Adrenal gland (tissue), 12 donors: ENCODE data around the gene RBBP7. TPM values are rescaled to one million over a fixed set of nuclear protein-coding genes. Genes with fewer than 3 reads are reported as not detected.

Source experiments
- DNase-seq, 7 donors: peaks; one replicate each; pipeline ENCODE4 v3.0.0-alpha.2; 2019 to 2020
- H3K27ac ChIP-seq, 5 donors: fragments of 200-600 bp; sonication (generic) in 4 of 5; 1 replicate in 3 of 5; 2 replicates in 2 of 5; pipeline versions ENCODE4 v1.5.1 to v1.8.0; 2016 to 2020; ENCODE audit warnings: mild to moderate bottlenecking in 1 of 5
- H3K27me3 ChIP-seq: fragments of 200-600 bp; 2 replicates; pipeline ENCODE4 v1.8.0; 2021
- H3K36me3 ChIP-seq, 2 donors: fragments of 200-600 bp; replicated peaks in 1 of 2; 1 replicate in 1 of 2; 2 replicates in 1 of 2; pipeline versions ENCODE4 v1.5.1 to v1.8.0; 2018 to 2022
- H3K4me1 ChIP-seq, 2 donors: fragments of 200-600 bp; replicated peaks in 1 of 2; 1 replicate in 1 of 2; 2 replicates in 1 of 2; pipeline versions ENCODE4 v1.5.1 to v1.8.0; 2018 to 2021
- H3K4me3 ChIP-seq, 4 donors: fragments of 200-600 bp; sonication (generic) in 3 of 4; one replicate each; pipeline ENCODE4 v1.5.1; 2016 to 2018
- H3K9me3 ChIP-seq, 3 donors: fragments of 200-600 bp; sonication (generic) in 1 of 3; replicated peaks in 1 of 3; 1 replicate in 2 of 3; 2 replicates in 1 of 3; pipeline versions ENCODE4 v1.5.1 to v1.8.0; 2016 to 2021
- POLR2A ChIP-seq, 2 donors: fragments of 450-650 bp; IDR thresholded peaks; one replicate each; pipeline ENCODE4 v1.6.1; 2017; ENCODE audit warnings: antibody characterized with exemption in 2 of 2, mild to moderate bottlenecking in 2 of 2, moderate library complexity in 1 of 2
- WGBS, 4 donors: extraction: QIAGEN DNeasy Blood & Tissue Kit in 2 of 4; methylation state at CpG; one replicate each; pipeline versions ENCODE4 v1.1.5 to v1.1.7; 2013 to 2017; 5-methylcytosine and 5-hydroxymethylcytosine counted together
- intact Hi-C, 2 donors: fragments of 100-400 bp; cut with DNase I; formaldehyde crosslinking; loops; one replicate each; pipeline versions ENCODE4 v1.14.1 to v1.15.0; 2022 to 2023
- polyA plus RNA-seq, 3 donors: library from polyadenylated mRNA; stranded (reverse); fragments of 200-250 nt in 2 of 3; fragments of 350-450 nt in 1 of 3; fragmentation: Illumina TruSeq in 1 of 3; extraction: RNeasy Lipid Tissue Mini Kit (QIAGEN cat#74804) in 1 of 3; gene quantifications; one replicate each; pipeline ENCODE4 v1.2.3, GENCODE V29; 2013 to 2014
- total RNA-seq, 9 donors: library from RNA; depleted of rRNA in 4 of 9; stranded (reverse); fragments of >200 nt in 4 of 9; fragments of 120-200 nt in 1 of 9; fragmentation: NEBNext Ultra II Directional in 1 of 9; extraction: Animal tissue kit (Norgen Biotek cat#: 25700) in 1 of 9; gene quantifications; one replicate each; pipeline versions ENCODE4 v1.1.0 to v1.2.4, GENCODE V29; 2013 to 2023
- TF ChIP-seq, protein P1 (sequence below), 6 experiments: fragments of 450-650 bp in 4 of 6; fragments of 200-600 bp in 2 of 6; sonication (generic) in 1 of 6; IDR thresholded peaks; 1 replicate in 5 of 6; 2 replicates in 1 of 6; pipeline versions ENCODE4 v1.5.1 to v1.8.0; 2016 to 2021; ENCODE audit warnings: antibody characterized with exemption in 6 of 6, mild to moderate bottlenecking in 2 of 6, moderate library complexity in 1 of 6
- donor health status: healthy with polysubstance abuse.
- donor health status: Bipolar disorder and iron deficiency.
- donor health status: DM: yes; HTN: yes; CAD: no.
- donor health status: DM: no; HTN: no; CAD: no.
- donor health status: DM: no; HTN: no; CAD: no.
- donor health status: DM: yes; HTN: yes; CAD: no.

Gene RBBP7
- total and polyA plus RNA-seq, 12 donors = 175 to 1,639 (median 303) TPM

DNA sequence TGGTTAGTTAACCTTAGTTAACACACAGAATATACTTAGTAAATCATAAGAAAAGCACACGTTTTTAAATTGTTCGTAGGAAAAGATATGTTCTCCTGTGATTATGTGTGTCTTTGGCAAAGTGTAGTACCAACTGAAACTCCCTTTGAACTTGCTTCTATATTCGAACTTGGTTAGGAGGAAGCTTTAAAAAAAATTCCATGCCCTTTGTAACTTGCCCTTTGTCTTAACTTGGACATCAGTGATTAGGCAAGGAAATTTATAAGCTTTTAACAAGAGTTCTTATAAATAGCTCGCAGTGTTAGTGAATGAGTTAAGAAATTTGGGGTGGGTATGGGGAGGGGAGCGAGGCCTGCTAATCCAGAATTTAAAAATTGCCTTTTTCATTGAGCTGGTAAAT lies 50.5 kb downstream of the RBBP7 start:
- peaks cover 0 to 25% of the 10 kb centered on the region in 2 donors for H3K36me3 ChIP-seq
- DNase-seq = no peak
- WGBS, 4 donors = 51 to 78% (median 66%) methylated on average over 5 of the region's 5 CpGs
- intact Hi-C loops = no loop called here
- no peaks in the 10 kb centered on the region for H3K27me3 ChIP-seq
- TF ChIP-seq POLR2A (IDR thresholded peaks at IDR 0.05) = no peak
- TF ChIP-seq, protein P1, sequence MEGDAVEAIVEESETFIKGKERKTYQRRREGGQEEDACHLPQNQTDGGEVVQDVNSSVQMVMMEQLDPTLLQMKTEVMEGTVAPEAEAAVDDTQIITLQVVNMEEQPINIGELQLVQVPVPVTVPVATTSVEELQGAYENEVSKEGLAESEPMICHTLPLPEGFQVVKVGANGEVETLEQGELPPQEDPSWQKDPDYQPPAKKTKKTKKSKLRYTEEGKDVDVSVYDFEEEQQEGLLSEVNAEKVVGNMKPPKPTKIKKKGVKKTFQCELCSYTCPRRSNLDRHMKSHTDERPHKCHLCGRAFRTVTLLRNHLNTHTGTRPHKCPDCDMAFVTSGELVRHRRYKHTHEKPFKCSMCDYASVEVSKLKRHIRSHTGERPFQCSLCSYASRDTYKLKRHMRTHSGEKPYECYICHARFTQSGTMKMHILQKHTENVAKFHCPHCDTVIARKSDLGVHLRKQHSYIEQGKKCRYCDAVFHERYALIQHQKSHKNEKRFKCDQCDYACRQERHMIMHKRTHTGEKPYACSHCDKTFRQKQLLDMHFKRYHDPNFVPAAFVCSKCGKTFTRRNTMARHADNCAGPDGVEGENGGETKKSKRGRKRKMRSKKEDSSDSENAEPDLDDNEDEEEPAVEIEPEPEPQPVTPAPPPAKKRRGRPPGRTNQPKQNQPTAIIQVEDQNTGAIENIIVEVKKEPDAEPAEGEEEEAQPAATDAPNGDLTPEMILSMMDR (IDR thresholded peaks at IDR 0.05) = no peak
- H3K4me1 ChIP-seq = no peaks in the 10 kb centered on the region
- H3K4me3 ChIP-seq = no peak overlapping the region
- no peaks in the 10 kb centered on the region for H3K9me3 ChIP-seq
- H3K27ac ChIP-seq = no peak overlapping the region

- no peaks in the 10 kb centered on the region for H3K9me3 ChIP-seq
- TF ChIP-seq, protein P1 (IDR thresholded peaks at IDR 0.05) = no peak
- TF ChIP-seq POLR2A (IDR thresholded peaks at IDR 0.05) = no peak
- H3K36me3 ChIP-seq = peaks cover 0 to 9% of the 10 kb centered on the region in 2 donors
- intact Hi-C loops = no loop called here
- H3K27me3 ChIP-seq = no peaks in the 10 kb centered on the region
- no peak for DNase-seq
- WGBS, 4 donors = 86 to 100% (median 97%) methylated on average over 1 of the region's 1 CpG
- H3K4me3 ChIP-seq = no peak overlapping the region
- no peaks in the 10 kb centered on the region for H3K4me1 ChIP-seq
- no peak overlapping the region for H3K27ac ChIP-seq
These were observed 55.6 kb downstream of the RBBP7 start for GRCh38 chrX:16814597-16814996.

DNA sequence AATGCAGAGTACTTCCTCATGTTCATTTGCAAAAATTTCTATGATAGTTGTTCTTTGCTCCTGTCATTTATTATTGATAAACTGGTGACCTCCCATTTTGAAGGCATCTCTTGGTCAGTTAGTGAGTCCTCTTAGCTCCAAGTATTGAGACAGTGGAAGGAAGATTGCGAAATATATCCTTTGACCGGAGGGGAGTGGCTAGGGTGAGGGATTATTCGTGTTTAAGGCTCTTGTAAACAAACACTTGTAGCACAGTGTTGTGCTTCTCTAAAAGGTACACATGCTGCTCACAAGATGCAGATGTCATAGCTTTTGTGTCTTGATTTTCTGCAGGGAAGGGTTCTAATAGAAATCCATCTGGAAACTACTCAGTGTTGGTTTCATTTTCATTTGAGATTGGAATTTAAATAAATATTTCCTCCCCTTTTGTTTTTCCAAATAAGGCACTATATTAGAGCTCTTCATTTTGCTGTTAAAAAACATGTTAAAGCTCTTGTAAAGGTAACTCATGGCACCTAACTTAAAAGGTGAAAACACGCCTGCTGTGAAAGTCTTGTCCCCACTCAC lies 62.1 kb downstream of the RBBP7 start:
- no peaks in the 10 kb centered on the region for H3K27me3 ChIP-seq
- no peaks in the 10 kb centered on the region for H3K9me3 ChIP-seq
- peak overlapping the region in 3 of 5 donors; percentile 30 to 53 (median 31) for H3K27ac ChIP-seq
- H3K36me3 ChIP-seq = no peaks in the 10 kb centered on the region
- no peak for TF ChIP-seq POLR2A (IDR thresholded peaks at IDR 0.05)
- TF ChIP-seq, protein P1 (IDR thresholded peaks at IDR 0.05) = no peak
- WGBS, 4 donors = 20 to 39% (median 31%) methylated on average over 4 of the region's 4 CpGs
- peak overlapping the region in 1 of 4 donors; percentile 35 for H3K4me3 ChIP-seq
- intact Hi-C loops = no loop called here
- peaks cover 16% of the 10 kb centered on the region in 2 donors for H3K4me1 ChIP-seq
- DNase-seq = peak in 1 of 7 donors; percentile 43

DNA sequence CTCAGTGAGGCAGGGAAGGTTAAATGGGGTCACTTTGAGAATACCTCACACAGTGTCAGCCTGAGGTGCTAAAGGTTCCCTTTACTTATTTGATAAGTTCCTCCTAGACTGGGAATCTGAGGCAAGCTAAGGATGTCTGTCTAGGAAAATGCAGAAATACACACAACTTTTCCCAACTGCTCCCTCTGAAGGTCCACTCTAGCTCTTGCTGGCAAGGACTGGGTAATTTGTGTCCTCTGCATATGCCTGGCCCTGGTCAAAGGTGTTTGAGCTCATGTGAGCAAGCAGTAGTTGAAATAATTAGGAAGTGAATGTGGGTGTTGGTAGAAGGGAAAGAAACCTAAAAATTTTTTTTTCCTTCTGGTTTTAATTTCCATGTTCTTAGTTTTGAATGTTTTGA lies 62.6 kb downstream of the RBBP7 start:
- no peak for TF ChIP-seq POLR2A (IDR thresholded peaks at IDR 0.05)
- TF ChIP-seq, protein P1 (IDR thresholded peaks at IDR 0.05) = peak in 1 of 6 experiments; percentile 38
- DNase-seq = no peak
- Histone ChIP-seq H3K9me3 (no peaks in the 10 kb centered on the region), H3K27me3 (no peaks in the 10 kb centered on the region), H3K27ac (peak overlapping the region in 3 of 5 donors; percentile 30 to 53 (median 31)), H3K4me1 (peaks cover 16% of the 10 kb centered on the region in 2 donors), H3K36me3 (no peaks in the 10 kb centered on the region), H3K4me3 (peak overlapping the region in 1 of 4 donors; percentile 35)
- intact Hi-C loops = no loop called here
